Subcutaneous adipose tissue (tissue), 4 donors: Measurements from ENCODE around the gene PHPT1. TPM values are rescaled to one million over a fixed set of nuclear protein-coding genes. Genes with fewer than 3 reads are reported as not detected.

Source experiments
- small RNA-seq: library from RNA; depleted of rRNA; stranded (forward); fragments of <200 nt; gene quantifications from one replicate; pipeline ENCODE3, GENCODE V24; 2016
- total RNA-seq, 4 donors: library from RNA; depleted of rRNA; stranded (reverse); fragments of >200 nt; gene quantifications; one replicate each; pipeline ENCODE4 v1.1.0, GENCODE V29; 2016
- TF ChIP-seq, protein P1 (sequence below): fragments of 450-650 bp; IDR thresholded peaks from one replicate; pipeline ENCODE4 v1.5.1; 2016; ENCODE audit warnings: low read depth, mild to moderate bottlenecking, control low read depth, antibody characterized with exemption, moderate library complexity

Gene PHPT1
- total RNA-seq, 4 donors from 2014 or later, result 31.8 to 56.6 (median 45.7) TPM

- TF ChIP-seq, protein P1, sequence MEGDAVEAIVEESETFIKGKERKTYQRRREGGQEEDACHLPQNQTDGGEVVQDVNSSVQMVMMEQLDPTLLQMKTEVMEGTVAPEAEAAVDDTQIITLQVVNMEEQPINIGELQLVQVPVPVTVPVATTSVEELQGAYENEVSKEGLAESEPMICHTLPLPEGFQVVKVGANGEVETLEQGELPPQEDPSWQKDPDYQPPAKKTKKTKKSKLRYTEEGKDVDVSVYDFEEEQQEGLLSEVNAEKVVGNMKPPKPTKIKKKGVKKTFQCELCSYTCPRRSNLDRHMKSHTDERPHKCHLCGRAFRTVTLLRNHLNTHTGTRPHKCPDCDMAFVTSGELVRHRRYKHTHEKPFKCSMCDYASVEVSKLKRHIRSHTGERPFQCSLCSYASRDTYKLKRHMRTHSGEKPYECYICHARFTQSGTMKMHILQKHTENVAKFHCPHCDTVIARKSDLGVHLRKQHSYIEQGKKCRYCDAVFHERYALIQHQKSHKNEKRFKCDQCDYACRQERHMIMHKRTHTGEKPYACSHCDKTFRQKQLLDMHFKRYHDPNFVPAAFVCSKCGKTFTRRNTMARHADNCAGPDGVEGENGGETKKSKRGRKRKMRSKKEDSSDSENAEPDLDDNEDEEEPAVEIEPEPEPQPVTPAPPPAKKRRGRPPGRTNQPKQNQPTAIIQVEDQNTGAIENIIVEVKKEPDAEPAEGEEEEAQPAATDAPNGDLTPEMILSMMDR, result no peak
These were observed 46.8 kb downstream of the PHPT1 start for GRCh38 chr9:136896027-136896426.

GRCh38 chr9:136898483-136899100 lies 49.4 kb downstream of the PHPT1 start:
- TF ChIP-seq, protein P1, result no peak

GRCh38 chr9:136899196-136899595 lies 50.0 kb downstream of the PHPT1 start:
- TF ChIP-seq, protein P1, result no peak

GRCh38 chr9:136900556-136900955 lies 51.3 kb downstream of the PHPT1 start:
- TF ChIP-seq, protein P1, result no peak

Small RNA genes lying within 50 kb of the gene (small RNA-seq; reads per million reads assigned to genes)
- not detected for gene AL355987.2
- gene MIR4292, result not detected
- gene MIR4479, result not detected

Other genes with a start within 250 kb of the PHPT1 start
- gene EGFL7, start 186.5 kb upstream of the PHPT1 start, total RNA-seq, result 100 to 1,000 TPM in 2 of 4 donors, 10 to 100 TPM in 2; 47.6 to 161 (median 102) TPM
- gene AGPAT2, start 162.0 kb upstream of the PHPT1 start, total RNA-seq, result 1,000 to 10,000 TPM in 1 of 4 donors, 100 to 1,000 TPM in 3; 300 to 1,989 (median 392) TPM
- gene DIPK1B, start 136.8 kb upstream of the PHPT1 start, total RNA-seq, result 1 to 10 TPM; 1.9 to 7.9 (median 5.6) TPM
- 1 to 10 TPM in 3 of 4 donors, under 1 TPM in 1; 0.68 to 8.6 (median 3.8) TPM for gene LCN10, start 106.5 kb upstream of the PHPT1 start, total RNA-seq
- 10 to 100 TPM in 2 of 4 donors, 1 to 10 TPM in 2; 2.4 to 18.3 (median 7.9) TPM for gene LCN6, start 100.9 kb upstream of the PHPT1 start, total RNA-seq
- gene LCN8, start 91.2 kb upstream of the PHPT1 start, total RNA-seq, result not detected
- gene LCN15, start 84.9 kb upstream of the PHPT1 start, total RNA-seq, result not detected
- gene TMEM141, start 58.1 kb upstream of the PHPT1 start, total RNA-seq, result 10 to 100 TPM; 22.2 to 68.8 (median 54.4) TPM
- 1 to 10 TPM in 2 of 4 donors, under 1 TPM in 2; 0.51 to 2.4 (median 1.5) TPM for gene CCDC183, start 53.1 kb upstream of the PHPT1 start, total RNA-seq
- gene RABL6, start 41.5 kb upstream of the PHPT1 start, total RNA-seq, result 10 to 100 TPM; 29.4 to 78.2 (median 33.4) TPM
- 1 to 10 TPM in 1 of 4 donors, under 1 TPM in 3; 0.33 to 3.0 (median 0.48) TPM for gene AJM1, start 6.9 kb upstream of the PHPT1 start, total RNA-seq
- 1 to 10 TPM in 2 of 4 donors, under 1 TPM in 1, not detected in 1; 0.68 to 1.5 (median 1.1) TPM for gene MAMDC4, start 2.9 kb downstream of the PHPT1 start, total RNA-seq
- 100 to 1,000 TPM; 187 to 332 (median 293) TPM for gene EDF1, start 16.9 kb downstream of the PHPT1 start, total RNA-seq
- 1 to 10 TPM; 2.9 to 7.7 (median 6.1) TPM for gene TRAF2, start 37.1 kb downstream of the PHPT1 start, total RNA-seq
- gene FBXW5, start 95.3 kb downstream of the PHPT1 start, total RNA-seq, result 100 to 1,000 TPM in 3 of 4 donors, 10 to 100 TPM in 1; 87.9 to 363 (median 126) TPM
- gene C8G, start 95.8 kb downstream of the PHPT1 start, total RNA-seq, result 1 to 10 TPM in 1 of 4 donors, not detected in 3; 2.6 TPM
- gene LCN12, start 102.9 kb downstream of the PHPT1 start, total RNA-seq, result not detected
- gene PTGDS, start 128.1 kb downstream of the PHPT1 start, total RNA-seq, result 10 to 100 TPM; 15.5 to 57.3 (median 26.8) TPM
- not detected for gene LCNL1, start 133.6 kb downstream of the PHPT1 start, total RNA-seq
- gene PAXX, start 143.0 kb downstream of the PHPT1 start, total RNA-seq, result 10 to 100 TPM in 3 of 4 donors, 1 to 10 TPM in 1; 5.1 to 30.6 (median 26.9) TPM
- 1 to 10 TPM in 2 of 4 donors, not detected in 2; 1.8 to 2.2 TPM for gene CLIC3, start 147.2 kb downstream of the PHPT1 start, total RNA-seq
- gene ABCA2, start 178.8 kb downstream of the PHPT1 start, total RNA-seq, result 10 to 100 TPM; 13.5 to 58.6 (median 19.3) TPM
- gene FUT7, start 182.7 kb downstream of the PHPT1 start, total RNA-seq, result under 1 TPM in 2 of 4 donors, not detected in 2; 0.22 to 0.34 TPM
- 10 to 100 TPM; 17.5 to 61.6 (median 29.8) TPM for gene NPDC1, start 196.8 kb downstream of the PHPT1 start, total RNA-seq
- gene ENTPD2, start 204.7 kb downstream of the PHPT1 start, total RNA-seq, result not detected
- gene SAPCD2, start 221.1 kb downstream of the PHPT1 start, total RNA-seq, result under 1 TPM in 3 of 4 donors, not detected in 1; 0.19 to 0.66 (median 0.51) TPM
- 10 to 100 TPM in 3 of 4 donors, 1 to 10 TPM in 1; 6.7 to 14.8 (median 11.2) TPM for gene UAP1L1, start 228.1 kb downstream of the PHPT1 start, total RNA-seq
- 10 to 100 TPM; 19.1 to 61.9 (median 47.8) TPM for gene MAN1B1, start 237.6 kb downstream of the PHPT1 start, total RNA-seq